Right lobe of liver (tissue), 6 donors: ENCODE measurements around the gene ZIC5. TPM values are rescaled to one million over a fixed set of nuclear protein-coding genes. Genes with fewer than 3 reads are reported as not detected.

Experiments used
- ATAC-seq, 4 donors: fragments of 200-7000 bp; cut with Tn5 transposase; one replicate each; pipeline ENCODE4 v1.9.1; 2020; ENCODE audit warnings: mild to moderate bottlenecking in 4 of 4, moderate library complexity in 4 of 4
- DNase-seq, 3 donors: peaks; one replicate each; pipeline ENCODE4 v3.0.0-alpha.2; 2020
- H3K27ac ChIP-seq, 3 donors: fragments of 200-600 bp; one replicate each; pipeline ENCODE4 v1.8.0; 2022
- H3K27me3 ChIP-seq, 2 donors: fragments of 200-600 bp; one replicate each; pipeline ENCODE4 v1.8.0; 2022
- H3K36me3 ChIP-seq, 4 donors: fragments of 200-600 bp; sonication (generic) in 1 of 4; one replicate each; pipeline versions ENCODE4 v1.5.1 to v1.8.0; 2017 to 2022; ENCODE audit warnings: control low read depth in 1 of 4
- H3K4me1 ChIP-seq, 4 donors: fragments of 200-600 bp; sonication (generic) in 1 of 4; one replicate each; pipeline versions ENCODE4 v1.5.1 to v1.8.0; 2017 to 2022; ENCODE audit warnings: control low read depth in 1 of 4
- H3K4me3 ChIP-seq, 3 donors: fragments of 200-600 bp; one replicate each; pipeline ENCODE4 v1.8.0; 2022
- H3K9me3 ChIP-seq, 4 donors: fragments of 200-600 bp; sonication (generic) in 1 of 4; one replicate each; pipeline versions ENCODE4 v1.5.1 to v1.8.0; 2017 to 2022; ENCODE audit warnings: control low read depth in 1 of 4
- POLR2A ChIP-seq: fragments of 450-650 bp; IDR thresholded peaks from one replicate; pipeline ENCODE4 v1.6.1; 2017; ENCODE audit warnings: antibody characterized with exemption, mild to moderate bottlenecking
- whole genome bisulfite sequencing: methylation state at CpG from one replicate; pipeline ENCODE4 v1.1.6; 2018; ENCODE audit warnings: low coverage, low lambda C conversion rate; ENCODE audit not compliant: insufficient coverage; ENCODE audit errors: missing lambda C conversion rate; 5-methylcytosine and 5-hydroxymethylcytosine counted together
- intact Hi-C, 2 donors: fragments of 100-400 bp; cut with DNase I; formaldehyde crosslinking; loops; one replicate each; pipeline versions ENCODE4 v1.11.2 to v1.14.1; 2022
- total RNA-seq, 6 experiments: library from RNA; depleted of rRNA in 2 of 6; stranded (reverse); fragments of >200 nt in 2 of 6; fragmentation: NEBNext Ultra II Directional in 3 of 6; extraction: Animal tissue kit (Norgen Biotek cat#: 25700) in 3 of 6; gene quantifications; one replicate each; pipeline versions ENCODE4 v1.1.0 to v1.2.4, GENCODE V29; 2016 to 2023
- TF ChIP-seq, protein P1 (sequence below), 4 donors: fragments of 200-600 bp in 3 of 4; fragments of 450-650 bp in 1 of 4; IDR thresholded peaks; one replicate each; pipeline versions ENCODE4 v1.5.1 to v1.8.0; 2016 to 2022; ENCODE audit warnings: antibody characterized with exemption in 4 of 4, mild to moderate bottlenecking in 2 of 4
- donor health status: DM: no; HTN: yes; CAD: no.
- donor health status: DM: no; HTN: no; CAD: no.
- donor health status: DM: no; HTN: no; CAD: no.
- donor health status: DM: no; HTN: yes; CAD: no.
- donor health status: DM: no; HTN: yes; CAD: no.

Gene ZIC5
- total RNA-seq, 6 experiments from 2014 or later = not detected

DNA sequence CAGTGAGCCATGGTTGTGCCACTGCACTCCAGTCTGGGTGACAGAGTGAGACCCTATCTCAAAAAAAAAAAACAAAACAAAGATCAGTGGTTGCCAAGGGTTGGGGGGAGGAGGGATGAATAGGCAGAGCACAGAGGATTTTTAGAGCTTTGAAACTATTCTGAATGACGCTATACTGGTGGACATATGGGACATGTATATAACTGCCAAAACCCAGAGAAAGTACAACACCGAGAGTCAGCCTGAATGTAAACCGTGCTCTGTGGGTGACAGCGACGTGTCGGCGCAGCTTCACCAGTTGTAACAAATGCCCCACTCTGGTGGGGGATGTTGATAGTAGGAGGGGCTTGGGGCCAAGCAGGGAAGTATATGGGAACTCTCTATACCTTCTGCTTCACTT lies 32.9 kb downstream of the ZIC5 start:
- 95% methylated on average over 4 of the region's 7 CpGs for WGBS
- Histone ChIP-seq H3K4me1 (peaks cover 0 to 15% (median 7%) of the 10 kb centered on the region in 4 donors), H3K4me3 (no peak overlapping the region), H3K36me3 (no peaks in the 10 kb centered on the region), H3K9me3 (no peaks in the 10 kb centered on the region), H3K27me3 (no peaks in the 10 kb centered on the region), H3K27ac (no peak overlapping the region)
- no peak for DNase-seq
- ATAC-seq = no peak
- intact Hi-C loops = no loop called here
- TF ChIP-seq POLR2A = no peak
- TF ChIP-seq, protein P1, sequence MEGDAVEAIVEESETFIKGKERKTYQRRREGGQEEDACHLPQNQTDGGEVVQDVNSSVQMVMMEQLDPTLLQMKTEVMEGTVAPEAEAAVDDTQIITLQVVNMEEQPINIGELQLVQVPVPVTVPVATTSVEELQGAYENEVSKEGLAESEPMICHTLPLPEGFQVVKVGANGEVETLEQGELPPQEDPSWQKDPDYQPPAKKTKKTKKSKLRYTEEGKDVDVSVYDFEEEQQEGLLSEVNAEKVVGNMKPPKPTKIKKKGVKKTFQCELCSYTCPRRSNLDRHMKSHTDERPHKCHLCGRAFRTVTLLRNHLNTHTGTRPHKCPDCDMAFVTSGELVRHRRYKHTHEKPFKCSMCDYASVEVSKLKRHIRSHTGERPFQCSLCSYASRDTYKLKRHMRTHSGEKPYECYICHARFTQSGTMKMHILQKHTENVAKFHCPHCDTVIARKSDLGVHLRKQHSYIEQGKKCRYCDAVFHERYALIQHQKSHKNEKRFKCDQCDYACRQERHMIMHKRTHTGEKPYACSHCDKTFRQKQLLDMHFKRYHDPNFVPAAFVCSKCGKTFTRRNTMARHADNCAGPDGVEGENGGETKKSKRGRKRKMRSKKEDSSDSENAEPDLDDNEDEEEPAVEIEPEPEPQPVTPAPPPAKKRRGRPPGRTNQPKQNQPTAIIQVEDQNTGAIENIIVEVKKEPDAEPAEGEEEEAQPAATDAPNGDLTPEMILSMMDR (IDR thresholded peaks at IDR 0.05) = no peak

DNA sequence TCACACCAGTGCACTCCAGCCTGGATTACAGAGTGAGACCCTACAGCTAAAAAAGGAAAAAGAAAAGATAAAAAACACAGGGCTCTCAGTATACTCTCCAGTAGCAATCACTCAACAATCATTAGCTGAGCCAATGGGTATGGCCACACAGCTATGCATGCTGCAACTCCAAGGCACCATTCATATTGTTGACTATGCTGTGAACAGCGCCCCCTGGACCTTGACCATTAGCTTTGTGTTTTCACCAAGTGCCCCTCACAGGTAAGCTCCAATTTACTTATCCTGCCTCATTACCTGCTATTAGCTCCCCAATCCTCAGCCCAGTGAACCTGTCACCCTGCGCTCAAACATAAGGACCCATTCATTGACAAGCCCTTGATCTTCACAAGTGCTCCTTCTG lies 35.8 kb downstream of the ZIC5 start:
- Histone ChIP-seq H3K36me3 (no peaks in the 10 kb centered on the region), H3K4me1 (peaks cover 0 to 6% (median 3%) of the 10 kb centered on the region in 4 donors), H3K9me3 (no peaks in the 10 kb centered on the region), H3K27me3 (no peaks in the 10 kb centered on the region), H3K4me3 (no peak overlapping the region), H3K27ac (no peak overlapping the region)
- no peak for DNase-seq
- ATAC-seq = no peak
- intact Hi-C loops = no loop called here
- TF ChIP-seq POLR2A = no peak
- TF ChIP-seq, protein P1 (IDR thresholded peaks at IDR 0.05) = no peak
- WGBS = no CpG with 5 or more reads among the region's 2 CpGs

DNA sequence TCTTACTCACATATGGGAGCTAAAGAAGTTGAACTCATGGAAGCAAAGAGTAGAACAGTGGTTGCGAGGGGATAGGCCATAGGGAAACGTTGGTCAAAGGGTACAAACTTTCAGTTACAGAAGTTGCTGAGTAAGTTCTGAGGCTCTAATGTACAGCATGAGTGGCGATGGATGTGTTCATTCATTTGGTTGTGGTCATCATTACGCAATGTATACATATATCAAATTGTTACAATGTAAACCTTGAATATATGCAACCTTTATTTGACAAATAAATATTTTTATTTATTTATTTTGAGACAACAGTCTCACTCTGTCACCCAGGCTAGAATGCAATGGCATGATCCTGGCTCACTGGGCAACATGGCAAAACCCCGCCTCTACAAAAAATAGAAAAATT lies 38.7 kb downstream of the ZIC5 start:
- DNase-seq (no peak), ATAC-seq (no peak)
- Histone ChIP-seq H3K27me3 (no peaks in the 10 kb centered on the region), H3K9me3 (no peaks in the 10 kb centered on the region), H3K4me3 (no peak overlapping the region), H3K36me3 (no peaks in the 10 kb centered on the region), H3K4me1 (no peaks in the 10 kb centered on the region), H3K27ac (no peak overlapping the region)
- TF ChIP-seq, protein P1 (IDR thresholded peaks at IDR 0.05) = no peak
- no peak for TF ChIP-seq POLR2A
- intact Hi-C loops = no loop called here
- WGBS = 68% methylated on average over 4 of the region's 5 CpGs

DNA sequence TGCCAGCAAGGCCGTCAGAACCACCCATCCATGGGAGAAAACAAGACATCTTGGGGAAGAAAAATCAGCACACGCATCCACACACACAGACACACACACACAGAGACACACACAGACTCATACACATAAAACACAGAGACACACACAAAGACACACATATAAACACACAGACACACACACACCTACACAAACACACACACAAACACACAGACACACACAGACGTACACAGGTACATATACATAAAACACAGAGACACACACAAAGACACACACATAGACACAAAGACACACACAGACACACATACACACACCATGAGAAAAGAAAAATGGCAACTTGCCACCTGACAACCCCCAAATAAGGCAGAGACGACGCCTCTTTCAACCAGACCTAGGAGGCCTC lies 40.6 kb downstream of the ZIC5 start:
- Histone ChIP-seq H3K4me1 (no peaks in the 10 kb centered on the region), H3K36me3 (no peaks in the 10 kb centered on the region), H3K27ac (no peak overlapping the region), H3K27me3 (no peaks in the 10 kb centered on the region), H3K4me3 (no peak overlapping the region), H3K9me3 (no peaks in the 10 kb centered on the region)
- ATAC-seq (no peak), DNase-seq (no peak)
- WGBS = 84% methylated on average over 4 of the region's 5 CpGs
- no peak for TF ChIP-seq POLR2A
- TF ChIP-seq, protein P1 (IDR thresholded peaks at IDR 0.05) = no peak
- intact Hi-C loops = no loop called here

DNA sequence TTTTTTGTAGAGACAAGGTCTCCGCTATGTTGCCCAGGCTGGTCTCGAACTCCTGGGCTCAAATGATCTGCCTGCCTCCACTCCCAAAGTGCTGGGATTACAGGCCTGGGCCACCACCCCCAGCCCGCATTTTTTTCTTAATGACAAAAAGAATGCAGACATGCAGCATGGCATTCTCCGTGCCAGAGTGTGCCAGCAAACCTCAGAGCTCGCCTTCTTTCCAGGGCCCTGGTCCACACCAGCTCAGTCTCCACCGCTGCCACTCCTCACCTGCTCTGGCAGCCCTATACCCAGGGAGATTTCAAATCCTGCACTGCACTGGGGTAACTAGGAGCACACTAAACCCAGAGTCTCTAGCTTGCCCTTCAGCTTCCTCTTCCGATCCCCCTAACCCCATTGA lies 41.7 kb downstream of the ZIC5 start:
- ATAC-seq = no peak
- Histone ChIP-seq H3K27me3 (no peaks in the 10 kb centered on the region), H3K4me1 (no peaks in the 10 kb centered on the region), H3K4me3 (no peak overlapping the region), H3K27ac (no peak overlapping the region), H3K36me3 (no peaks in the 10 kb centered on the region), H3K9me3 (no peaks in the 10 kb centered on the region)
- no peak for DNase-seq
- intact Hi-C loops = no loop called here
- 59% methylated on average over 4 of the region's 7 CpGs for WGBS
- TF ChIP-seq, protein P1 (IDR thresholded peaks at IDR 0.05) = no peak
- no peak for TF ChIP-seq POLR2A
